HEK293 (cell line): ENCODE measurements around the gene LCORL.

ENCODE experiments used
- CTCF ChIA-PET: fragments of 350-600 bp; formaldehyde crosslinking; extraction: SDS; loops from one replicate; lab custom pipeline; 2021; ENCODE audit warnings: antibody characterized with exemption; lab: Yijun Ruan, JAX
- POLR2A ChIA-PET: fragments of 300-600 bp; formaldehyde crosslinking; extraction: SDS; loops from one replicate; lab custom pipeline; 2020; ENCODE audit warnings: antibody characterized with exemption, inconsistent platforms; lab: Yijun Ruan, JAX
- H3K27ac ChIP-seq: fragments of 200-500 bp; sonication (Bioruptor generic); 2 replicates; pipeline ENCODE4 v1.5.1; 2014; ENCODE audit warnings: low read depth, low read length, control low read depth, inconsistent platforms; ENCODE audit errors: extremely low read depth
- H3K36me3 ChIP-seq, 2 experiments: fragments of 200-500 bp in 1 of 2; sonication (Bioruptor generic) in 1 of 2; 1 replicate in 1 of 2; 2 replicates in 1 of 2; pipeline ENCODE4 v1.5.1; 2014 to 2017; ENCODE audit warnings: inconsistent platforms in 2 of 2, low read length in 2 of 2; ENCODE audit not compliant: control insufficient read depth in 2 of 2, insufficient read depth in 1 of 2
- H3K4me1 ChIP-seq: fragments of 200-500 bp; sonication (Bioruptor generic); 2 replicates; pipeline ENCODE4 v1.5.1; 2014; ENCODE audit warnings: mild to moderate bottlenecking, low read length, inconsistent platforms; ENCODE audit not compliant: control insufficient read depth, insufficient read depth
- H3K4me3 ChIP-seq: 2 replicates; pipeline ENCODE4 v1.5.1; 2011; ENCODE audit warnings: low read depth, mild to moderate bottlenecking, control low read depth, low read length, moderate library complexity
- H3K9me3 ChIP-seq: fragments of 200-500 bp; sonication (Bioruptor generic); 2 replicates; pipeline ENCODE4 v1.5.1; 2014; ENCODE audit warnings: low read depth, low read length, inconsistent platforms; ENCODE audit not compliant: control insufficient read depth, insufficient read depth
- FEZF1 ChIP-seq: fragments of 450-650 bp; formaldehyde crosslinking; IDR thresholded peaks from 2 replicates; pipeline ENCODE4 v1.5.1; 2016; ENCODE audit warnings: missing biosample characterization, missing genetic modification characterization
- GLIS2 ChIP-seq: fragments of 450-650 bp; formaldehyde crosslinking; IDR thresholded peaks from 2 replicates; pipeline ENCODE4 v1.5.1; 2016; ENCODE audit warnings: missing biosample characterization, missing genetic modification characterization
- PRDM6 ChIP-seq: fragments of 450-650 bp; formaldehyde crosslinking; IDR thresholded peaks from 2 replicates; pipeline ENCODE4 v1.5.1; 2017; ENCODE audit warnings: missing biosample characterization, missing genetic modification characterization
- ZBTB10 ChIP-seq: fragments of 450-650 bp; formaldehyde crosslinking; IDR thresholded peaks from 2 replicates; pipeline ENCODE4 v1.5.1; 2016; ENCODE audit warnings: missing biosample characterization, missing genetic modification characterization
- ZFP3 ChIP-seq: fragments of 450-650 bp; formaldehyde crosslinking; IDR thresholded peaks from 2 replicates; pipeline ENCODE4 v1.5.1; 2016; ENCODE audit warnings: low read depth, missing biosample characterization, missing genetic modification characterization
- ZIC2 ChIP-seq: fragments of 450-650 bp; formaldehyde crosslinking; IDR thresholded peaks from 2 replicates; pipeline ENCODE4 v1.5.1; 2016; ENCODE audit warnings: missing biosample characterization, missing genetic modification characterization
- ZNF132 ChIP-seq: fragments of 450-650 bp; formaldehyde crosslinking; IDR thresholded peaks from 2 replicates; pipeline ENCODE4 v1.5.1; 2017; ENCODE audit warnings: missing biosample characterization, missing genetic modification characterization, borderline replicate concordance
- ZNF140 ChIP-seq: fragments of 450-650 bp; formaldehyde crosslinking; IDR thresholded peaks from 2 replicates; pipeline ENCODE4 v1.5.1; 2016; ENCODE audit warnings: missing biosample characterization, missing genetic modification characterization
- ZNF23 ChIP-seq: fragments of 450-650 bp; formaldehyde crosslinking; IDR thresholded peaks from 2 replicates; pipeline ENCODE4 v1.5.1; 2016; ENCODE audit warnings: missing biosample characterization, missing genetic modification characterization, borderline replicate concordance
- ZNF423 ChIP-seq: fragments of 450-650 bp; formaldehyde crosslinking; IDR thresholded peaks from 2 replicates; pipeline ENCODE4 v1.5.1; 2016; ENCODE audit warnings: missing biosample characterization, missing genetic modification characterization
- ZNF549 ChIP-seq: fragments of 450-650 bp; IDR thresholded peaks from 2 replicates; pipeline ENCODE4 v1.5.1; 2018; ENCODE audit warnings: missing biosample characterization, missing genetic modification characterization, mild to moderate bottlenecking, inconsistent platforms, moderate library complexity
- ZNF624 ChIP-seq: fragments of 450-650 bp; formaldehyde crosslinking; IDR thresholded peaks from 2 replicates; pipeline ENCODE4 v1.5.1; 2017; ENCODE audit warnings: missing biosample characterization, missing genetic modification characterization
- ZNF626 ChIP-seq: fragments of 450-650 bp; sonication (Bioruptor Pico); formaldehyde crosslinking; IDR thresholded peaks from 2 replicates; pipeline ENCODE4 v1.5.1; 2018; ENCODE audit warnings: missing biosample characterization, missing genetic modification characterization, inconsistent platforms
- ZNF660 ChIP-seq: fragments of 450-650 bp; IDR thresholded peaks from 2 replicates; pipeline ENCODE4 v1.5.1; 2018; ENCODE audit warnings: missing biosample characterization, mild to moderate bottlenecking, missing genetic modification characterization
- ZNF692 ChIP-seq: fragments of 450-650 bp; formaldehyde crosslinking; IDR thresholded peaks from 2 replicates; pipeline ENCODE4 v1.5.1; 2016; ENCODE audit warnings: missing biosample characterization, missing genetic modification characterization
- ZSCAN23 ChIP-seq: fragments of 450-650 bp; formaldehyde crosslinking; IDR thresholded peaks from 2 replicates; pipeline ENCODE4 v1.5.1; 2016; ENCODE audit warnings: missing biosample characterization, missing genetic modification characterization

The LCORL gene

GRCh38 chr4:18012807-18013462 lies 8.6 kb downstream of the LCORL start:
- POLR2A ChIA-PET: no interaction called here
- H3K36me3 ChIP-seq: no peaks in the 10 kb centered on the region

GRCh38 chr4:18012134-18012806 lies 9.3 kb downstream of the LCORL start:
- POLR2A ChIA-PET: no interaction called here
- no peaks in the 10 kb centered on the region for H3K9me3 ChIP-seq
- H3K27ac ChIP-seq: no peak overlapping the region
- CTCF ChIA-PET: interaction anchor here (0.7 kb wide), 1 partner anchor 9 kb away, joined by 3 read pairs; no protein-coding TSS in a partner anchor
- 0 out of 2 replicates have a peak, but pooled peaks cover 3% of the 10 kb centered on the region for H3K4me1 ChIP-seq
- H3K4me3 ChIP-seq: no peak overlapping the region
- no peaks in the 10 kb centered on the region for H3K36me3 ChIP-seq
- no peak for TF ChIP-seq ZNF423
- TF ChIP-seq GLIS2: no peak
- TF ChIP-seq ZNF140 (tag by site-specific recombination): no peak
- no peak for TF ChIP-seq ZSCAN23 (tag by site-specific recombination)
- TF ChIP-seq ZIC2 (tag by site-specific recombination): no peak
- TF ChIP-seq ZNF626 (tag by site-specific recombination): no peak
- TF ChIP-seq ZNF23 (tag by site-specific recombination): no peak
- TF ChIP-seq ZBTB10: no peak
- TF ChIP-seq ZNF549 (tag by site-specific recombination): no peak
- TF ChIP-seq ZFP3: no peak
- no peak for TF ChIP-seq ZNF624 (tag by site-specific recombination)
- TF ChIP-seq ZNF660 (tag by site-specific recombination): no peak

More at GRCh38 chr4:18012807-18013462, 8.6 kb downstream of the LCORL start:
- CTCF ChIA-PET: no interaction called here
- H3K4me3 ChIP-seq: no peak overlapping the region
- TF ChIP-seq PRDM6 (tag by site-specific recombination) (0 out of 2 replicates have a peak, but pooled peaks have one; percentile 8), ZBTB10 (no peak), ZNF132 (tag by site-specific recombination) (no peak), FEZF1 (tag by site-specific recombination) (no peak), ZNF692 (tag by site-specific recombination) (no peak)
- no peaks in the 10 kb centered on the region for H3K9me3 ChIP-seq
- H3K27ac ChIP-seq: no peak overlapping the region
- 0 out of 2 replicates have a peak, but pooled peaks cover 3% of the 10 kb centered on the region for H3K4me1 ChIP-seq
